GM21825 (cell line): ENCODE measurements around the gene RSU1.
A peak's percentile ranks its signal among the peaks of the same experiment; 100 is the strongest.

ENCODE experiments used
- ATAC-seq: cut with Tn5 transposase; IDR thresholded peaks from one replicate; pipeline ENCODE4 v1.9.1; 2021; ENCODE audit warnings: mild to moderate bottlenecking, moderate library complexity; ENCODE audit not compliant: unreplicated experiment

RSU1 gene

GRCh38 chr10:16611037-16611436, 206.2 kb downstream of the RSU1 start:
- ATAC-seq, result no peak

- ATAC-seq, result no peak
Measured at GRCh38 chr10:16609211-16609610, 208.0 kb downstream of the RSU1 start.

GRCh38 chr10:16606923-16607322, 210.3 kb downstream of the RSU1 start:
- ATAC-seq, result no peak

GRCh38 chr10:16606421-16606820, 210.8 kb downstream of the RSU1 start:
- no peak for ATAC-seq

- ATAC-seq, result no peak
Measured at GRCh38 chr10:16603308-16603707, 213.9 kb downstream of the RSU1 start.

- ATAC-seq, result no peak
Measured at GRCh38 chr10:16602104-16602775, 215.0 kb downstream of the RSU1 start.

GRCh38 chr10:16599662-16600061, 217.6 kb downstream of the RSU1 start:
- no peak for ATAC-seq

GRCh38 chr10:16597656-16598055, 219.6 kb downstream of the RSU1 start:
- no peak for ATAC-seq

- no peak for ATAC-seq
Measured at GRCh38 chr10:16592378-16592777, 224.8 kb downstream of the RSU1 start.

- ATAC-seq, result peak; percentile 94
Measured at GRCh38 chr10:16586358-16587138, 230.7 kb downstream of the RSU1 start.

- no peak for ATAC-seq
Measured at GRCh38 chr10:16585103-16585502, 232.1 kb downstream of the RSU1 start.

GRCh38 chr10:16583382-16583781, 233.8 kb downstream of the RSU1 start:
- ATAC-seq, result no peak

- ATAC-seq, result no peak
Measured at GRCh38 chr10:16581202-16581601, 236.0 kb downstream of the RSU1 start.

GRCh38 chr10:16570731-16571130, 246.5 kb downstream of the RSU1 start:
- ATAC-seq, result peak; percentile 95

- ATAC-seq, result no peak
Measured at GRCh38 chr10:16566202-16566805, 250.9 kb downstream of the RSU1 start.

GRCh38 chr10:16565604-16566003, 251.6 kb downstream of the RSU1 start:
- ATAC-seq, result no peak

GRCh38 chr10:16562891-16563290, 254.3 kb downstream of the RSU1 start:
- ATAC-seq, result no peak

- ATAC-seq, result no peak
Measured at GRCh38 chr10:16559236-16559773, 257.9 kb downstream of the RSU1 start.

GRCh38 chr10:16547973-16548372, 269.3 kb downstream of the RSU1 start:
- no peak for ATAC-seq

GRCh38 chr10:16545116-16545736, 272.0 kb downstream of the RSU1 start:
- ATAC-seq, result peak; percentile 57

- ATAC-seq, result no peak
Measured at GRCh38 chr10:16544591-16544990, 272.6 kb downstream of the RSU1 start.
